Activated naive CD4-positive, alpha-beta T cell treated with anti-CD3 and anti-CD28 coated beads, Interleukin-2, amount 50 U/mL, for 16 hours (primary cell): ENCODE data around the gene MAN1B1.

Experiments used
- DNase-seq: peaks from one replicate; pipeline ENCODE4 v3.0.0-alpha.2; 2020

The MAN1B1 gene

GRCh38 chr9:137086531-137087408 is at the start of gene MAN1B1:
TSS of gene MAN1B1 (plus strand) at chr9:137086985. CDS start at chr9:137087000, 15 bp downstream.
- peak; percentile 100 for DNase-seq

GRCh38 chr9:137037035-137037434 is 49.8 kb upstream of the MAN1B1 start:
- DNase-seq: no peak

GRCh38 chr9:137037483-137037882 is 49.3 kb upstream of the MAN1B1 start:
- DNase-seq: no peak

- no peak for DNase-seq
Measured at GRCh38 chr9:137038916-137039315, 47.9 kb upstream of the MAN1B1 start.

- DNase-seq: no peak
Measured at GRCh38 chr9:137039611-137040366, 47.0 kb upstream of the MAN1B1 start.

- no peak for DNase-seq
Measured at GRCh38 chr9:137040568-137040967, 46.2 kb upstream of the MAN1B1 start.

- no peak for DNase-seq
Measured at GRCh38 chr9:137041124-137041523, 45.7 kb upstream of the MAN1B1 start.

GRCh38 chr9:137042751-137043727 is 43.7 kb upstream of the MAN1B1 start:
- DNase-seq: no peak

GRCh38 chr9:137044037-137044436 is 42.7 kb upstream of the MAN1B1 start:
- DNase-seq: no peak

GRCh38 chr9:137044502-137045177 is 42.1 kb upstream of the MAN1B1 start:
- no peak for DNase-seq

GRCh38 chr9:137045294-137046087 is 41.3 kb upstream of the MAN1B1 start:
- DNase-seq: no peak

- peak; percentile 81 for DNase-seq
Measured at GRCh38 chr9:137046088-137046787, 40.5 kb upstream of the MAN1B1 start, which contains the start of gene NPDC1. TSS of gene NPDC1 (minus strand) at chr9:137046177. CDS start at chr9:137045989, 188 bp downstream.

GRCh38 chr9:137048655-137049543 is 37.9 kb upstream of the MAN1B1 start:
- no peak for DNase-seq

- peak; percentile 57 for DNase-seq
Measured at GRCh38 chr9:137049544-137050449, 37.0 kb upstream of the MAN1B1 start.

GRCh38 chr9:137050570-137050969 is 36.2 kb upstream of the MAN1B1 start:
- DNase-seq: no peak

GRCh38 chr9:137051145-137051724 is 35.5 kb upstream of the MAN1B1 start:
- DNase-seq: no peak

- DNase-seq: no peak
Measured at GRCh38 chr9:137052293-137052692, 34.5 kb upstream of the MAN1B1 start.
